Fibroblast of mammary gland (primary cell): ENCODE data around the gene EFHB.
A peak's percentile ranks its signal among the peaks of the same experiment; 100 is the strongest.
"Not testable (repeated sequence)": the region's sequence is repeated elsewhere in the genome, so short reads cannot be mapped to it uniquely, and the experiment has no call there.

Experiments
- DNase-seq: peaks from one replicate; pipeline ENCODE4 v3.0.0-alpha.2; 2010; ENCODE audit warnings: low read depth
- H3K4me3 ChIP-seq: 2 replicates; pipeline ENCODE4 v1.5.1; 2011; ENCODE audit warnings: low read depth, mild to moderate bottlenecking, low read length, moderate library complexity; ENCODE audit not compliant: control insufficient read depth
- TF ChIP-seq, protein P1 (sequence below): conservative IDR thresholded peaks from 2 replicates; pipeline ENCODE4 v1.5.1; 2011; ENCODE audit warnings: low read depth, low read length, inconsistent platforms; ENCODE audit not compliant: control insufficient read depth, insufficient read depth

Gene EFHB

DNA sequence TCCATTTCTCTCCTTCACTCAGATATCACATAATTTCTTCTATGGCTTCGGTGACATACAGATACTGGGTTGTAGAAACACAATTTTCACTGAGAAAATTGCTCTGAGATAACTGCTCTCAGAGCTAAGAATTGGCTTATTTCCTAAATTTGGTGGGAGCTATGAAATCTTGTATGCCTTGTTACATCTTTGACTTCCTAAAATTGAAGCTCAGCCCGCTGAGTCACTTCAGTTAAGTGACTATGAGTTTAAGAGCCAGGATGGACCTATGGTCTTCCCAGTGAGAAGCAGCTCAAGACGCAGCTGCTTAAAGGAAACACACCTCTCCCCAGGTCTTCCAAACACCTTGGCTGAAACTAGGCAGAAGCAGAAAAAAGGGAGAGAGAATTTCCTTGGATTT, 56.4 kb downstream of the EFHB start:
- H3K4me3 ChIP-seq, result no peak overlapping the region
- TF ChIP-seq, protein P1, sequence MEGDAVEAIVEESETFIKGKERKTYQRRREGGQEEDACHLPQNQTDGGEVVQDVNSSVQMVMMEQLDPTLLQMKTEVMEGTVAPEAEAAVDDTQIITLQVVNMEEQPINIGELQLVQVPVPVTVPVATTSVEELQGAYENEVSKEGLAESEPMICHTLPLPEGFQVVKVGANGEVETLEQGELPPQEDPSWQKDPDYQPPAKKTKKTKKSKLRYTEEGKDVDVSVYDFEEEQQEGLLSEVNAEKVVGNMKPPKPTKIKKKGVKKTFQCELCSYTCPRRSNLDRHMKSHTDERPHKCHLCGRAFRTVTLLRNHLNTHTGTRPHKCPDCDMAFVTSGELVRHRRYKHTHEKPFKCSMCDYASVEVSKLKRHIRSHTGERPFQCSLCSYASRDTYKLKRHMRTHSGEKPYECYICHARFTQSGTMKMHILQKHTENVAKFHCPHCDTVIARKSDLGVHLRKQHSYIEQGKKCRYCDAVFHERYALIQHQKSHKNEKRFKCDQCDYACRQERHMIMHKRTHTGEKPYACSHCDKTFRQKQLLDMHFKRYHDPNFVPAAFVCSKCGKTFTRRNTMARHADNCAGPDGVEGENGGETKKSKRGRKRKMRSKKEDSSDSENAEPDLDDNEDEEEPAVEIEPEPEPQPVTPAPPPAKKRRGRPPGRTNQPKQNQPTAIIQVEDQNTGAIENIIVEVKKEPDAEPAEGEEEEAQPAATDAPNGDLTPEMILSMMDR, result no peak
- no peak for DNase-seq

DNA sequence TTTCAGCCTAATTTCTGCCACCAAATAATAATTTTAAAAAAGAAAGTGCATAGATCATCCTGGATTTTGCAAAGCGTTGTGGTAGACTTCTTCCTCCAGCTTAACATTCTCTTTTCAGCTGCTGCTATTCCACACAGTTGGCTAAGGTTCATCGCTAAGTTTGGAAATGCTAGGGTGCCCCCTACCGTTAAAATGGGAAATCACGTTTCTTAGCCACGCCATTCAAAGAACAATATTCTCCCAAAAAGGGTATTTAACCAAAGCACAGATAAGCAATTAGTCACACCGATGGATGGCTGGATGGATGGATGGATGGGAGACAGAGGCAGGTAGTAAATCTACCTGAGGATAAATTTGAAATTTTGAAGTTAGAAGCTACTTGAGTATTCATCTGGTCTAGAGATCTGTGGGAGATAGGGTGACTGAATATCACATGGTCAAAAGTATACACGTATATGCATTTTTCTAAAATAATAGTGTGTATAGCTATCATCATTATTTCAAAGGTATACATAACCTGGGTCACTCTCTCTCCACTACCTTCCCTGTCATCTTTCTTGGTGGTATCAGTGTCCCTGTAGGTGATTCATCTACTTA, 67.2 kb downstream of the EFHB start:
- H3K4me3 ChIP-seq, result no peak overlapping the region
- DNase-seq, result peak; percentile 58
- TF ChIP-seq, protein P1, result peak; percentile 79

DNA sequence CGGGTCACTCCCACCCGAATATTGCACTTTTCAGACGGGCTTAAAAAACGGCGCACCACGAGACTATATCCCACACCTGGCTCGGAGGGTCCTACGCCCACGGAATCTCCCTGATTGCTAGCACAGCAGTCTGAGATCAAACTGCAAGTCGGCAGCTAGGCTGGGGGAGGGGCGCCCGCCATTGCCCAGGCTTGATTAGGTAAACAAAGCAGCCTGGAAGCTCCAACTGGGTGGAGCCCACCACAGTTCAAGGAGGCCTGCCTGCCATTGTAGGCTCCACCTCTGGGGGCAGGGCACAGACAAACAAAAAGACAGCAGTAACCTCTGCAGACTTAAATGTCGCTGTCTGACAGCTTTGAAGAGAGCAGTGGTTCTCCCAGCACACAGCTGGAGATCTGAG, 78.7 kb downstream of the EFHB start:
- not testable (repeated sequence) for H3K4me3 ChIP-seq, DNase-seq

DNA sequence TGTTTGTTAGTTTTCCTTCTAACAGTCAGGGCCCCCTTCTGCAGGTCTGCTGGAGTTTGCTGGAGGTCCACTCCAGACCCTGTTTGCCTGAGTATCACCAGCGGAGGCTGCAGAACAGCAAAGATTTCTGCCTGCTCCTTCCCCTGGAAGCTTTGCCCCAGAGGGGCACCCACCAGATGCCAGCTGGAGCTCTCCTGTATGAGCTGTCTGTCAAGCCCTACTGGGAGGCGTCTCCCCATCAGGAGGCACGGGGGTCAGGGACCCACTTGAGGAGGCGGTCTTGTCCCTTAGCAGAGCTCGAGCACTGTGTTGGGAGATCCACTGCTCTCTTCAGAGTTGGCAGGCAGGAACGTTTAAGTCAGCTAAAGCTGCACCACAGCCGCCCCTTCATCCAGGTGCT, 87.4 kb downstream of the EFHB start:
- not testable (repeated sequence) for DNase-seq

More for the DNA sequence above, 87.4 kb downstream of the EFHB start:
- H3K4me3 ChIP-seq, result not testable (repeated sequence)
